OCI-LY7 (cell line): ENCODE results near the gene KLHL8. TPM values are rescaled to one million over a fixed set of nuclear protein-coding genes. Genes with fewer than 3 reads are reported as not detected.

Source experiments
- BruUV-seq: library from RNA; stranded (reverse); fragments of 400-500 nt; replicated peaks from 2 replicates; lab custom pipeline; 2021; lab: Mats Ljungman, UMichigan
- CTCF ChIA-PET: fragments of 300-600 bp; sonication (Branson Sonifier 250); formaldehyde crosslinking; loops from one replicate; lab custom pipeline; 2022; ENCODE audit warnings: antibody characterized with exemption; ENCODE audit not compliant: unreplicated experiment; lab: Charles Lee
- POLR2A ChIA-PET: fragments of 300-600 bp; sonication (Branson Sonifier 250); formaldehyde crosslinking; loops from one replicate; lab custom pipeline; 2022; ENCODE audit warnings: antibody characterized with exemption; lab: Charles Lee
- DNase-seq: peaks from one replicate; pipeline ENCODE4 v3.0.0-alpha.2; 2015; ENCODE audit warnings: low spot score
- H2AFZ ChIP-seq: fragments of 200-600 bp; sonication (generic), shearing (Covaris generic); 2 replicates; pipeline ENCODE4 v1.6.1; 2014; ENCODE audit warnings: mild to moderate bottlenecking, antibody characterized with exemption, low read length, moderate library complexity
- H3K27ac ChIP-seq: fragments of 200-600 bp; sonication (generic); 2 replicates; pipeline ENCODE4 v1.5.1; 2014; ENCODE audit warnings: mixed run types, low read depth, mild to moderate bottlenecking, moderate library complexity, low read length, inconsistent platforms; ENCODE audit not compliant: poor library complexity, severe bottlenecking
- H3K36me3 ChIP-seq: fragments of 200-600 bp; sonication (generic); 2 replicates; pipeline ENCODE4 v1.6.1; 2014; ENCODE audit warnings: mild to moderate bottlenecking, antibody characterized with exemption, low read length, moderate library complexity, mixed read lengths; ENCODE audit not compliant: insufficient read depth
- H3K4me1 ChIP-seq: fragments of 200-600 bp; sonication (generic); 2 replicates; pipeline ENCODE4 v1.5.1; 2014; ENCODE audit warnings: mild to moderate bottlenecking, low read length; ENCODE audit not compliant: insufficient read depth, poor library complexity, severe bottlenecking
- H3K4me2 ChIP-seq: fragments of 200-600 bp; sonication (generic); 2 replicates; pipeline ENCODE4 v1.6.1; 2014; ENCODE audit warnings: mild to moderate bottlenecking, low read length
- H3K4me3 ChIP-seq: fragments of 200-600 bp; sonication (generic); 2 replicates; pipeline ENCODE4 v1.5.1; 2014; ENCODE audit warnings: mild to moderate bottlenecking, low read depth, low read length; ENCODE audit not compliant: poor library complexity, severe bottlenecking
- H3K79me2 ChIP-seq: fragments of 200-600 bp; sonication (generic); 2 replicates; pipeline ENCODE4 v1.6.1; 2016; ENCODE audit warnings: low read depth, mild to moderate bottlenecking, low read length, moderate library complexity, mixed read lengths; ENCODE audit not compliant: insufficient read depth
- H3K9me2 ChIP-seq: fragments of 200-600 bp; sonication (generic); 2 replicates; pipeline ENCODE4 v1.6.1; 2016; ENCODE audit warnings: mild to moderate bottlenecking, low read length, mixed read lengths; ENCODE audit not compliant: insufficient read depth
- H3K9me3 ChIP-seq: fragments of 200-600 bp; sonication (generic); 2 replicates; pipeline ENCODE4 v1.6.1; 2014; ENCODE audit warnings: mild to moderate bottlenecking, mixed run types, low read length, mixed read lengths
- H4K20me1 ChIP-seq: fragments of 200-600 bp; sonication (generic); 2 replicates; pipeline ENCODE4 v1.6.1; 2014; ENCODE audit warnings: mild to moderate bottlenecking, antibody characterized with exemption, low read length, moderate library complexity, mixed read lengths; ENCODE audit not compliant: insufficient read depth
- EZH2phosphoT487 ChIP-seq: fragments of 200-600 bp; sonication (generic); IDR thresholded peaks from 2 replicates; pipeline ENCODE4 v1.6.1; 2018; ENCODE audit warnings: low read depth, borderline replicate concordance, mild to moderate bottlenecking, mixed run types, antibody characterized with exemption, low read length, moderate library complexity, mixed read lengths
- intact Hi-C: fragments of 100-400 bp; cut with micrococcal nuclease; formaldehyde crosslinking; loops from one replicate; pipeline ENCODE4 v1.10.0; 2022; ENCODE audit not compliant: unreplicated experiment
- total RNA-seq, 2 experiments: library from RNA; depleted of rRNA in 1 of 2; stranded (reverse); fragments of >200 nt in 1 of 2; shearing (Covaris generic) in 1 of 2; gene quantifications; 2 replicates each; pipeline ENCODE4 v1.2.3, GENCODE V29; 2014 to 2022
- TF ChIP-seq, protein P1 (sequence below): fragments of 200-600 bp; sonication (generic); conservative IDR thresholded peaks from 2 replicates; pipeline ENCODE4 v1.5.1; 2014; ENCODE audit warnings: mild to moderate bottlenecking, antibody characterized with exemption, low read length, moderate library complexity, mixed read lengths

Gene KLHL8
- total RNA-seq, 2 experiments from 2014 or later: 9.0 to 23.4 TPM

DNA sequence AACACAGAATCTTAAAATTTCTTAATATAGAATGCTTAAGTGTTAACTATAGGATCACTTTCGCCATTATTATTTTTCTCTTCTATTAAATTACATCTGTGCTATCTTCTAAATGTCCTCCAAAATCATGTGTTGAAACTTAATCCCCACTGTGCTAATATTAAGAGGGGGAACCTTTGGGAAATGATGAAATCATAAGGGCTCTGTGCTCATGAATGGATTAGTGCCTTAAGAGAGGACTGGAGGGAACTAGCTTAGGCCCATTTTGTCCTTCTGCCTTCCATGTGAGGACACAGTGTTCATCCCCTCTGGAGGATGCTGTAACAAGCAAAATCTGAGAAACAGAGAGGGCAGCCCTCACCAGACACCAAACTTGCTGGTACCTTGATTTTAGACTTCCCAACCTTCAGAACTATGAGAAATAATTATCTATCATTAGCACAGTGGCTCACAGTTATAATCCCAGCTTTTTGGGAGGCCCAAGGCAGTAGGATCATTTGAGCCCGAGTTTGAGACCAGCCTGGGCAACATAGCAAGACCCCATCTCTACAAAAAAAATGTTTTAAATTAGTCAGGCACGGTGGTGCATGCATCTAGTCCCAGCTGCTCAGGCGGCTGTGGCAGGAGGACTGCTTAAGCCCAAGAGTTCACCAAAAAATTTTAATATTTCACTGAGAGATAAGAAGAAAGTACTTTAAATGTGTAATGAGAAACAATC is 26.3 kb downstream of the KLHL8 start:
- CTCF ChIA-PET: no interaction called here

DNA sequence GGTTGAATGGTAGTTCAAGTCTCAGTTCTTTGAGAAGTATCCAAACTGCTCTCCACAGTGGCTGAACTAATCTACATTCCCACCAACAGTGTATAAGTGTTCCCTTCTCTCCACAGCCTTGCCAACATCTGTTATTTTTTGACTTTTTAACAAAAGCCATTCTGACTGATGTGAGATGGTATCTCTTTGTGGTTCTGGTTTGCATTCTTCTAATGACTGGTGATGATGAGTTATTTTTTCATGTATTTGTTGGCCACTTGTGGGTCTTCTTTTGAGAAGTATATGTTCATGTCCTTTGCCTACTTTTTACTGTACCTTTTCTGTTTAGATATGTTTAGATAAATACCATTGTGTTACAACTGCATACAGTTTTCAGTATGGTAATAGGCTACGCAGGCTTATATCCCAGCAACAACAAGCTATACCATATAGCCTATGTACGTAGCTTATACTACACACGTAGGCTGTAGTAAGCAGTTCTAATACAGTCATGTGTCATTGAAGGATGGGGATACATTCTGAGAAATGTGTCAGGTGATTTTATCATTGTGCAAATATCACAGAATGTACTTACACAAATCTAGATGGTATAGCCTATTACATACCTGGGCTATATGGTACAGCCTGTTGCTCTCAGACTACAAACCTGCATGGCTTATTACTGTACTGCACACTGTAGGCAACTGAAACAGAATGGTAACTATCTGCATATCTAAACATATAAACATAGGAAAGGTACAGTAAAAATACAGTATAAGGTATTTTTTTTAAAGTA is 28.1 kb downstream of the KLHL8 start:
- POLR2A ChIA-PET: no interaction called here
- no peak for DNase-seq

More for the DNA sequence above, 26.3 kb downstream of the KLHL8 start:
- no peaks in the 10 kb centered on the region for H4K20me1 ChIP-seq
- no peaks in the 10 kb centered on the region for H3K36me3 ChIP-seq
- no peak overlapping the region for H2AFZ ChIP-seq
- peaks cover 4% of the 10 kb centered on the region; the same call in 1 of the 2 replicates for H3K9me3 ChIP-seq
- TF ChIP-seq EZH2phosphoT487: no peak
- TF ChIP-seq, protein P1, sequence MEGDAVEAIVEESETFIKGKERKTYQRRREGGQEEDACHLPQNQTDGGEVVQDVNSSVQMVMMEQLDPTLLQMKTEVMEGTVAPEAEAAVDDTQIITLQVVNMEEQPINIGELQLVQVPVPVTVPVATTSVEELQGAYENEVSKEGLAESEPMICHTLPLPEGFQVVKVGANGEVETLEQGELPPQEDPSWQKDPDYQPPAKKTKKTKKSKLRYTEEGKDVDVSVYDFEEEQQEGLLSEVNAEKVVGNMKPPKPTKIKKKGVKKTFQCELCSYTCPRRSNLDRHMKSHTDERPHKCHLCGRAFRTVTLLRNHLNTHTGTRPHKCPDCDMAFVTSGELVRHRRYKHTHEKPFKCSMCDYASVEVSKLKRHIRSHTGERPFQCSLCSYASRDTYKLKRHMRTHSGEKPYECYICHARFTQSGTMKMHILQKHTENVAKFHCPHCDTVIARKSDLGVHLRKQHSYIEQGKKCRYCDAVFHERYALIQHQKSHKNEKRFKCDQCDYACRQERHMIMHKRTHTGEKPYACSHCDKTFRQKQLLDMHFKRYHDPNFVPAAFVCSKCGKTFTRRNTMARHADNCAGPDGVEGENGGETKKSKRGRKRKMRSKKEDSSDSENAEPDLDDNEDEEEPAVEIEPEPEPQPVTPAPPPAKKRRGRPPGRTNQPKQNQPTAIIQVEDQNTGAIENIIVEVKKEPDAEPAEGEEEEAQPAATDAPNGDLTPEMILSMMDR: no peak
- intact Hi-C loops: no loop called here
- BruUV-seq: no TSS peak
- POLR2A ChIA-PET: interaction anchor here (0.7 to 1.0 kb wide), 2 partner anchors 20 to 286 kb away, joined by 3 to 5 read pairs; no protein-coding TSS in a partner anchor
- H3K9me2 ChIP-seq: no peaks in the 10 kb centered on the region
- peaks cover 38% of the 10 kb centered on the region for H3K79me2 ChIP-seq
- no peak for DNase-seq
- no peaks in the 10 kb centered on the region for H3K4me1 ChIP-seq
- H3K27ac ChIP-seq: no peak overlapping the region
- no peak overlapping the region for H3K4me3 ChIP-seq
- no peak overlapping the region for H3K4me2 ChIP-seq

More for the DNA sequence above, 28.1 kb downstream of the KLHL8 start:
- intact Hi-C loops: no loop called here
- Histone ChIP-seq H3K9me3 (peaks cover 5% of the 10 kb centered on the region; the same call in 1 of the 2 replicates), H3K27ac (no peak overlapping the region), H3K9me2 (no peaks in the 10 kb centered on the region), H2AFZ (no peak overlapping the region), H3K36me3 (no peaks in the 10 kb centered on the region), H3K79me2 (peaks cover 20% of the 10 kb centered on the region), H3K4me3 (no peak overlapping the region), H4K20me1 (no peaks in the 10 kb centered on the region), H3K4me2 (no peak overlapping the region), H3K4me1 (no peaks in the 10 kb centered on the region)
- CTCF ChIA-PET: no interaction called here
- BruUV-seq: TSS peak; percentile 25
- TF ChIP-seq, protein P1: no peak
- TF ChIP-seq EZH2phosphoT487: no peak
